Mucosa of descending colon (tissue), 3 donors: ENCODE results near the gene FOXD1. TPM values are rescaled to one million over a fixed set of nuclear protein-coding genes. Genes with fewer than 3 reads are reported as not detected.

Source experiments
- ATAC-seq: fragments of 200-7000 bp; cut with Tn5 transposase; one replicate; pipeline ENCODE4 v1.9.1; 2020; ENCODE audit warnings: mild to moderate bottlenecking, moderate library complexity
- DNase-seq, 3 donors: peaks; one replicate each; pipeline ENCODE4 v3.0.0-alpha.2; 2020
- H3K36me3 ChIP-seq: fragments of 200-600 bp; one replicate; pipeline ENCODE4 v1.8.0; 2021; ENCODE audit warnings: low read depth, mild to moderate bottlenecking
- H3K4me1 ChIP-seq: fragments of 200-600 bp; one replicate; pipeline ENCODE4 v1.8.0; 2021; ENCODE audit warnings: low read depth, mild to moderate bottlenecking
- H3K4me3 ChIP-seq: fragments of 200-600 bp; one replicate; pipeline ENCODE4 v1.8.0; 2021; ENCODE audit warnings: mild to moderate bottlenecking
- H3K9me3 ChIP-seq: fragments of 200-600 bp; one replicate; pipeline ENCODE4 v1.8.0; 2021; ENCODE audit warnings: mild to moderate bottlenecking
- intact Hi-C, 2 donors: fragments of 100-400 bp; cut with DNase I in 1 of 2; cut with micrococcal nuclease in 1 of 2; formaldehyde crosslinking; loops; one replicate each; pipeline versions ENCODE4 v1.11.0 to v1.11.1; 2022; cut with DNase I, micrococcal nuclease
- total RNA-seq, 3 donors: library from RNA; stranded (reverse); fragmentation: NEBNext Ultra II Directional in 2 of 3; extraction: Animal tissue kit (Norgen Biotek cat#: 25700) in 2 of 3; gene quantifications; one replicate each; pipeline versions ENCODE4 v1.2.1 to v1.2.4, GENCODE V29; 2021 to 2023
- TF ChIP-seq, protein P1 (sequence below): fragments of 200-600 bp; IDR thresholded peaks from one replicate; pipeline ENCODE4 v1.8.0; 2022; ENCODE audit warnings: antibody characterized with exemption, mild to moderate bottlenecking
- donor health status: DM: no; HTN: no; CAD: no; lungs with moderate emphysema.
- donor health status: DM: no; HTN: no; CAD: no.
- donor health status: DM: no; HTN: yes; CAD: no.

FOXD1 gene
- total RNA-seq, 3 donors from 2014 or later: 0.16 TPM; not detected in 2

DNA sequence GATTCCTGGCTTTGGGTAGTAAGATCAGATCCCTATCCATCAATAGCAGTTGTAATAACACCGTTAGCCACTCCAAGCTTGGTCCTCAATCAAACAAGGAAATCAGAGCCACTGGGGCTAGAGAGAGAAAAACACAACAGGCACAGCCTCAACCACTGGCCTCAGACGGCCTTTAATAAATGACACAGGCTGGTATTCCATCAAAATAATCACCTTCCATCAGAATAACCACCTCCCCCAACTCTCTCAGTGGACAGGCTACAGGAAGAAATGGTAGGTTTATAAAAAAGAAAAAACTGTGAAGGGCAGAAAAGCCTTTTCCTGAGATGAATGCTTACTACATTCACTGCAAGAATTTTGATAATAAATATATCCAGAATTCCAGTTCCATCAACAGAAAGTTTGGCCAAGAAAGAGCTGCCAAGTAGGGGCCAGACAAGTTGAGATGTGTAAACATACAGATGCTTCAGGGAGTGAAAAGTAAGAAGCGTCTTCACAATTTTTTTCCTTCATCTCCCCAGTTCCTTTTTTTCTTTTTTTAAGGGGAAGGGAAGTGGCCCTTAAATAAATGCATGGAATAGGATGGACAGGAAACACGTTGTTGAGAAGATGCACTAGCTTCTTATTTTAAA lies 5.5 kb downstream of the FOXD1 start:
- Histone ChIP-seq H3K4me1 (peaks cover under 1% of the 10 kb centered on the region), H3K36me3 (no peaks in the 10 kb centered on the region), H3K9me3 (no peaks in the 10 kb centered on the region), H3K4me3 (no peak overlapping the region)
- no peak for ATAC-seq
- no peak for DNase-seq
- intact Hi-C loops: loop anchor here in 1 of 2 donors (5.0 kb wide), 1 partner anchor 226 kb away; no protein-coding TSS in a partner anchor
- TF ChIP-seq, protein P1, sequence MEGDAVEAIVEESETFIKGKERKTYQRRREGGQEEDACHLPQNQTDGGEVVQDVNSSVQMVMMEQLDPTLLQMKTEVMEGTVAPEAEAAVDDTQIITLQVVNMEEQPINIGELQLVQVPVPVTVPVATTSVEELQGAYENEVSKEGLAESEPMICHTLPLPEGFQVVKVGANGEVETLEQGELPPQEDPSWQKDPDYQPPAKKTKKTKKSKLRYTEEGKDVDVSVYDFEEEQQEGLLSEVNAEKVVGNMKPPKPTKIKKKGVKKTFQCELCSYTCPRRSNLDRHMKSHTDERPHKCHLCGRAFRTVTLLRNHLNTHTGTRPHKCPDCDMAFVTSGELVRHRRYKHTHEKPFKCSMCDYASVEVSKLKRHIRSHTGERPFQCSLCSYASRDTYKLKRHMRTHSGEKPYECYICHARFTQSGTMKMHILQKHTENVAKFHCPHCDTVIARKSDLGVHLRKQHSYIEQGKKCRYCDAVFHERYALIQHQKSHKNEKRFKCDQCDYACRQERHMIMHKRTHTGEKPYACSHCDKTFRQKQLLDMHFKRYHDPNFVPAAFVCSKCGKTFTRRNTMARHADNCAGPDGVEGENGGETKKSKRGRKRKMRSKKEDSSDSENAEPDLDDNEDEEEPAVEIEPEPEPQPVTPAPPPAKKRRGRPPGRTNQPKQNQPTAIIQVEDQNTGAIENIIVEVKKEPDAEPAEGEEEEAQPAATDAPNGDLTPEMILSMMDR: no peak

DNA sequence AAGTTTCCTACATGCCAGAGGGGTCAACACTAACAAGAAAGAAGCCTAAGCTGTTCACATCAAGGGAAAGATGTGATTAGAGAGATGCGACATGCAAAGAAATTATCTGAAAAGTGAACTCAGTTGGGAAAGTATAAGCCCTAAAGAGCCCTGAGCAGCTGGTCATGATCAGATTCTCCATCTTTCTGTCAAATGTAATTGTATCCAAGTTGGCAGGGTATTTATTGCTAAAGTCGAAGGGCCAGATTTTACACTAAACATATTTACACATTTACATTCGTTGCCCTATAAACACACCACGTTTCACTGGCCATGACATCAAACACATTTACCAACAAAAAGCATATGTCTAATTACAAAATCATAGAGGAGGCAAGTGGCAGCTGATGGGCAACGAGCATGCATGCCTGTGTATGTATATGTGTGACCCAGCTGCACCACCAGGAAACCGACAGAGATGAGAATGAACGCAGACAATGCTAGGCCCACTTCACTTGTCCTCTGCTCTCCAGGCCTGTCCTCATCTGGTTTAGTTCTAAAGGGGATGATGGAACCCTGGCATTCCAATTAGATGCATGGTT lies 6.3 kb downstream of the FOXD1 start:
- ATAC-seq (no peak), DNase-seq (no peak)
- TF ChIP-seq, protein P1: no peak
- Histone ChIP-seq H3K9me3 (no peaks in the 10 kb centered on the region), H3K4me1 (peaks cover 9% of the 10 kb centered on the region), H3K4me3 (no peak overlapping the region), H3K36me3 (no peaks in the 10 kb centered on the region)
- intact Hi-C loops: loop anchor here in 1 of 2 donors (5.0 kb wide), 1 partner anchor 225 kb away; no protein-coding TSS in a partner anchor

DNA sequence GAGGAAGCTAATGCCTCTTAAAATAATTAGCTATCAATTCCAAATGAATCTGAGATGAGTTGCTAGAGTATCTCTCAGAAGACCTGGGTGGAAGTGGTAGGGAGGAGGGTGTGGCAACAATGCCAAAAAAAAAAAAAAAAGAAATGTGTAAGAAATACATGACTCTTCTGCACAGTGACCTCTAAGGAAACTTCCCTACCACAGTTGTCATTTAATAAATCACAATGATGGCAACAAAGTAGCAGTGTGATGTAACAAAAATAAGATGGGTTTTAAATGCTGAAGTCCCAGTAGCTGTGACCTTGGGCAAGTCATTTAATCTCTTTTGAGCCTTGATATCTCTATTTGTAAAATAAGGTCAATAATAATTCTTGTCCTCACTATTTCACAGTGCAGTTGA lies 7.2 kb downstream of the FOXD1 start:
- intact Hi-C loops: loop anchor here in 1 of 2 donors (5.0 kb wide), 1 partner anchor 224 kb away; no protein-coding TSS in a partner anchor
- Histone ChIP-seq H3K4me1 (peaks cover 18% of the 10 kb centered on the region), H3K4me3 (no peak overlapping the region), H3K9me3 (no peaks in the 10 kb centered on the region), H3K36me3 (no peaks in the 10 kb centered on the region)
- ATAC-seq: no peak
- no peak for DNase-seq
- TF ChIP-seq, protein P1: no peak

DNA sequence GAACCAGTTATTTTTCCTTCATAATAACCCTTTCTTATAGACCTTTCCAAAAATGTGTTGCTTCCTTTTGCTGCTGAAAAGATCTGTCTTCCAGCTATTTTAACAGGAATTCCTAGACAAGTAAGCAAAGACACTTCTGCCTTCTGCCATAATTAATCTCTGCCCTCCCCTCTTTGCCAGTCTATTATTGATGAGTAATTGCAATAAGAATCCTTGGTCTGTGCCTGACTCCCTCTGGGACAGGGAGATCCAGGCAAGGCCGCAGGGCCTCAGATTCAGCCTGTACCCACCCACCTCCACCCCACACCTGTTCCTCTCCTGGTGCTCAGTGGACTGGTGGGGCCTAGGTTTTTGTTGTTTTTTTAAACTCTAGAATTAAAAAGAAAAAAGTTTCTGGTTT lies 8.3 kb downstream of the FOXD1 start:
- peaks cover 19% of the 10 kb centered on the region for H3K4me1 ChIP-seq
- H3K36me3 ChIP-seq: no peaks in the 10 kb centered on the region
- no peaks in the 10 kb centered on the region for H3K9me3 ChIP-seq
- TF ChIP-seq, protein P1: no peak
- ATAC-seq (no peak), DNase-seq (no peak)
- intact Hi-C loops: loop anchor here in 1 of 2 donors (5.0 kb wide), 1 partner anchor 223 kb away; no protein-coding TSS in a partner anchor
- H3K4me3 ChIP-seq: no peak overlapping the region

DNA sequence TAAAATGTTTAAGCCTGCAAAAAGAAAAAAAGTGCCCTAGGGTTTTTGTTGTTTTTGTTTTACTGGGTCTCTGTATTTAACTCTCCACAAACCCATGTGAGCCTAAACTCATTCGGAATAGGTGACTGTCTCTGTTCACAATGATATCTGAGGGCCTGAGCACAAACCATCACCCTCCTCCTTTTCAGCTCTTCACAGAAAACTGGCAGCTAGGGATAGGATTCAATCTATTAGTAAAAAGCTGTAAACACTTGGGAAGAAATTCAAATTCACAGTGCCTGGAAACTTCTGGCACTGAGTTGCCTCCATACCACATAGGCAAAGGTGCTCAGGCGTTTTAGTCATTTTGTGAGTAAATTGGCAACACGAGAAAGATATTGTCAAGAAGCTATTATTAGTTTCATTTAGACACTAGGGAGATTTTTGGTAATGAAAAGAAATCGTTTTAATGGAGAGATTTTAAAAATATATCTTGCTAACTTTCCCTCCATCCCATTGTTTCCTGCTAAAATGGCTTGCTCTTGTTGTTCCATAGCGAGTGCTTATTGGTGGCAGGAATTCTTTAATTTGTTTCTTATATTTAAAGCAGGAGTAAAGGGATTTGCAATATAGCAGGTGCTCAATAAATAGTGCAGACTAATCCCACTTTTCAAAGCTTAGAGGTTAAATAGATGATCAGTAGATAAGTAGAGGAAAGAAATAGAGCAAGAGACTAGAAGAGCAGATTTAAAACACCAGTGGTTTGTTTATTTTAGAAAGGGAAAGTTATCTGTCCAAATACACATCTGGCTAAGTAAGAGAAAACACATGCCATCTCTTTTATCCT lies 9.7 kb downstream of the FOXD1 start:
- Histone ChIP-seq H3K4me1 (peaks cover 19% of the 10 kb centered on the region), H3K4me3 (no peak overlapping the region), H3K36me3 (no peaks in the 10 kb centered on the region), H3K9me3 (no peaks in the 10 kb centered on the region)
- ATAC-seq (no peak), DNase-seq (no peak)
- intact Hi-C loops: no loop called here
- TF ChIP-seq, protein P1: no peak
